Natural killer cell (primary cell): ENCODE data around the gene NR1I3. TPM values are rescaled to one million over a fixed set of nuclear protein-coding genes. Genes with fewer than 3 reads are reported as not detected.

ENCODE experiments used
- ATAC-seq, 3 donors: fragments of 150-1000 bp in 2 of 3; fragments of 200-7000 bp in 1 of 3; cut with Tn5 transposase; 1 replicate in 1 of 3; 2 replicates in 2 of 3; pipeline ENCODE4 v1.10.0; 2021; ENCODE audit warnings: mild to moderate bottlenecking in 2 of 3, moderate library complexity in 2 of 3
- DNase-seq, 2 donors: peaks; one replicate each; pipeline versions ENCODE4 v3.0.0 to v3.0.0-alpha.2; 2013 to 2021; ENCODE audit warnings: mixed read lengths in 1 of 2
- H3K27ac ChIP-seq: one replicate; pipeline ENCODE4 v1.5.1; 2013; ENCODE audit warnings: mild to moderate bottlenecking, low read length
- H3K27me3 ChIP-seq: one replicate; pipeline ENCODE4 v1.6.1; 2013; ENCODE audit warnings: low read length; ENCODE audit not compliant: control insufficient read depth, insufficient read depth
- H3K36me3 ChIP-seq: one replicate; pipeline ENCODE4 v1.6.1; 2013; ENCODE audit warnings: low read length; ENCODE audit not compliant: control insufficient read depth, insufficient read depth
- H3K4me1 ChIP-seq: one replicate; pipeline ENCODE4 v1.6.1; 2013; ENCODE audit warnings: low read length; ENCODE audit not compliant: control insufficient read depth, insufficient read depth
- H3K4me3 ChIP-seq: one replicate; pipeline ENCODE4 v1.5.1; 2013; ENCODE audit warnings: low read length
- H3K9me3 ChIP-seq: one replicate; pipeline ENCODE4 v1.6.1; 2013; ENCODE audit warnings: low read length; ENCODE audit not compliant: control insufficient read depth, insufficient read depth
- H3K27ac Mint-ChIP-seq, 2 donors: one replicate each; pipeline ENCODE4 v1.8.0; 2022; ENCODE audit warnings: mild to moderate bottlenecking in 2 of 2, mixed read lengths in 2 of 2, moderate library complexity in 1 of 2
- H3K27me3 Mint-ChIP-seq, 2 donors: one replicate each; pipeline ENCODE4 v1.8.0; 2022; ENCODE audit warnings: low read depth in 2 of 2, mixed read lengths in 2 of 2
- H3K36me3 Mint-ChIP-seq: one replicate; pipeline ENCODE4 v1.8.0; 2022; ENCODE audit warnings: mixed read lengths
- H3K4me1 Mint-ChIP-seq, 2 donors: one replicate each; pipeline ENCODE4 v1.8.0; 2022; ENCODE audit warnings: mixed read lengths in 2 of 2
- H3K4me3 Mint-ChIP-seq: one replicate; pipeline ENCODE4 v1.8.0; 2022; ENCODE audit warnings: mild to moderate bottlenecking, moderate library complexity, mixed read lengths
- H3K9me3 Mint-ChIP-seq, 2 donors: one replicate each; pipeline ENCODE4 v1.8.0; 2022; ENCODE audit warnings: mixed read lengths in 2 of 2
- CTCF ChIP-seq: fragments of 200-600 bp; IDR thresholded peaks from one replicate; pipeline ENCODE4 v1.8.0; 2022; ENCODE audit warnings: antibody characterized with exemption
- WGBS: methylation state at CpG from one replicate; pipeline ENCODE4 v1.1.7; 2013; ENCODE audit warnings: missing lambda C conversion rate; ENCODE audit not compliant: insufficient coverage; 5-methylcytosine and 5-hydroxymethylcytosine counted together
- intact Hi-C: fragments of 100-400 bp; cut with micrococcal nuclease; formaldehyde crosslinking; loops from one replicate; pipeline ENCODE4 v1.14.2; 2022
- total RNA-seq, 4 donors: library from RNA; stranded (reverse); fragments of 120-200 nt in 1 of 4; gene quantifications; one replicate each; pipeline versions ENCODE4 v1.2.3 to v1.2.4, GENCODE V29; 2013 to 2022

Gene NR1I3
- total RNA-seq, 3 donors from 2014 or later (not counting 1 experiment from before 2014, with no cell fraction given): not detected

- H3K4me3 ChIP-seq: no peak overlapping the region
- peaks cover 39 to 47% of the 10 kb centered on the region in 2 donors for H3K4me1 Mint-ChIP-seq
- WGBS: 40% methylated on average over 10 of the region's 11 CpGs
- H3K4me3 Mint-ChIP-seq: peak overlapping the region; percentile 100
- intact Hi-C loops: loop anchor here (1.0 to 5.0 kb wide), 4 partner anchors 64 to 155 kb away; partner anchors contain the start of genes CFAP126 and MPZ
- ATAC-seq: peak; percentile 28 to 55 (median 36)
- DNase-seq: peak; percentile 83 to 93
- H3K36me3 Mint-ChIP-seq: no peaks in the 10 kb centered on the region
- H3K9me3 ChIP-seq: no peaks in the 10 kb centered on the region
- H3K27ac ChIP-seq: no peak overlapping the region
- H3K27me3 ChIP-seq: no peaks in the 10 kb centered on the region
- no peaks in the 10 kb centered on the region for H3K27me3 Mint-ChIP-seq
- H3K27ac Mint-ChIP-seq: peak overlapping the region; percentile 34 to 92
- H3K9me3 Mint-ChIP-seq: no peaks in the 10 kb centered on the region
- H3K36me3 ChIP-seq: peaks cover 19% of the 10 kb centered on the region
- peak; percentile 86 for TF ChIP-seq CTCF
- peaks cover 32% of the 10 kb centered on the region for H3K4me1 ChIP-seq
These were observed 10.7 kb downstream of the NR1I3 start for GRCh38 chr1:161227196-161227871.

- DNase-seq (no peak), ATAC-seq (no peak)
- H3K36me3 Mint-ChIP-seq: no peaks in the 10 kb centered on the region
- peaks cover 44 to 53% of the 10 kb centered on the region in 2 donors for H3K4me1 Mint-ChIP-seq
- no peaks in the 10 kb centered on the region for H3K9me3 ChIP-seq
- H3K4me1 ChIP-seq: peaks cover 32% of the 10 kb centered on the region
- H3K4me3 ChIP-seq: no peak overlapping the region
- H3K27me3 Mint-ChIP-seq: no peaks in the 10 kb centered on the region
- H3K27me3 ChIP-seq: no peaks in the 10 kb centered on the region
- H3K4me3 Mint-ChIP-seq: peak overlapping the region; percentile 100
- TF ChIP-seq CTCF: no peak
- intact Hi-C loops: loop anchor here (1.0 to 5.0 kb wide), 4 partner anchors 65 to 156 kb away; partner anchors contain the start of genes CFAP126 and MPZ
- no peaks in the 10 kb centered on the region for H3K9me3 Mint-ChIP-seq
- WGBS: 60% methylated on average over 3 of the region's 3 CpGs
- peaks cover 19% of the 10 kb centered on the region for H3K36me3 ChIP-seq
- peak overlapping the region in 1 of 2 donors; percentile 92 for H3K27ac Mint-ChIP-seq
- H3K27ac ChIP-seq: no peak overlapping the region
These were observed 11.2 kb downstream of the NR1I3 start for GRCh38 chr1:161226759-161227158.

GRCh38 chr1:161226320-161226711 is 11.7 kb downstream of the NR1I3 start:
- Histone ChIP-seq H3K36me3 (peaks cover 19% of the 10 kb centered on the region), H3K27me3 (no peaks in the 10 kb centered on the region), H3K27ac (peak overlapping the region; percentile 43), H3K4me3 (peak overlapping the region; percentile 67), H3K4me1 (peaks cover 32% of the 10 kb centered on the region), H3K9me3 (no peaks in the 10 kb centered on the region)
- Mint-ChIP-seq H3K27ac (peak overlapping the region; percentile 92 to 95), H3K4me1 (peaks cover 44 to 53% of the 10 kb centered on the region in 2 donors), H3K27me3 (no peaks in the 10 kb centered on the region), H3K36me3 (no peaks in the 10 kb centered on the region), H3K4me3 (peak overlapping the region; percentile 100), H3K9me3 (no peaks in the 10 kb centered on the region)
- whole genome bisulfite sequencing: 10% methylated on average over 15 of the region's 15 CpGs
- ATAC-seq (no peak), DNase-seq (peak in 1 of 2 donors; percentile 26)
- no peak for TF ChIP-seq CTCF
- intact Hi-C loops: loop anchor here (5.0 kb wide), 2 partner anchors 81 to 141 kb away; partner anchors contain the start of genes CFAP126 and MPZ
